ENCODE data around the gene PLCH1. TPM values are rescaled to one million over a fixed set of nuclear protein-coding genes. Genes with fewer than 3 reads are reported as not detected.

Gene PLCH1
- total and polyA plus RNA-seq, 2 of the 13 experiments (the other 11 are each of a cell fraction or from before 2014, with no cell fraction given), result 2.0 to 3.0 TPM

- TF ChIP-seq BHLHE40 (IDR thresholded peaks at IDR 0.05; ENCODE audit: low read length), result no peak
- TF ChIP-seq NFYB (CRISPR knock-in tag; IDR thresholded peaks at IDR 0.05), result no peak
- TF ChIP-seq CBFB (CRISPR knock-in tag; IDR thresholded peaks at IDR 0.05), result no peak
- TF ChIP-seq SNAI1 (CRISPR knock-in tag; IDR thresholded peaks at IDR 0.05; ENCODE audit: borderline replicate concordance), result no peak
- 0 out of 2 replicates have a peak, but pooled peaks have one; percentile 51 for TF ChIP-seq ZSCAN29 (CRISPR knock-in tag; conservative IDR thresholded peaks at IDR 0.05)
- no peak for TF ChIP-seq DNMT3B (CRISPR knock-in tag; conservative IDR thresholded peaks at IDR 0.05)
- TF ChIP-seq ZNF225 (CRISPR knock-in tag; IDR thresholded peaks at IDR 0.05), result no peak
- TF ChIP-seq LBX2 (CRISPR knock-in tag; IDR thresholded peaks at IDR 0.05; ENCODE audit: borderline replicate concordance), result no peak
- no peak for TF ChIP-seq ZNF75D (CRISPR knock-in tag; IDR thresholded peaks at IDR 0.05; ENCODE audit: borderline replicate concordance)
- no peak for TF ChIP-seq ZNF839 (CRISPR knock-in tag; IDR thresholded peaks at IDR 0.05; ENCODE audit: borderline replicate concordance)
- TF ChIP-seq NR0B2 (CRISPR knock-in tag; IDR thresholded peaks at IDR 0.05), result no peak
- no peak for TF ChIP-seq ZNF597 (CRISPR knock-in tag; IDR thresholded peaks at IDR 0.05)
- peak; percentile 99 for TF ChIP-seq POGZ (CRISPR knock-in tag; IDR thresholded peaks at IDR 0.05)
- TF ChIP-seq CCDC6 (CRISPR knock-in tag; IDR thresholded peaks at IDR 0.05), result 0 out of 2 replicates have a peak, but pooled peaks have one; percentile 46
- TF ChIP-seq MIER2 (CRISPR knock-in tag; IDR thresholded peaks at IDR 0.05), result peak; percentile 82
- TF ChIP-seq SMARCE1 (IDR thresholded peaks at IDR 0.05; ENCODE audit: borderline replicate concordance), result no peak
- TF ChIP-seq RBFOX2 (IDR thresholded peaks at IDR 0.05; ENCODE audit: low read depth, low read length), result no peak
- TF ChIP-seq TSC22D2 (CRISPR knock-in tag; IDR thresholded peaks at IDR 0.05; ENCODE audit: borderline replicate concordance), result no peak
- TF ChIP-seq ZNF562 (CRISPR knock-in tag; IDR thresholded peaks at IDR 0.05; ENCODE audit: borderline replicate concordance), result no peak
- peak; percentile 47; the same call in 1 of the 2 replicates for TF ChIP-seq ARID3A (IDR thresholded peaks at IDR 0.05; ENCODE audit: low read depth, low read length)
- no peak for TF ChIP-seq PRMT3 (CRISPR knock-in tag; IDR thresholded peaks at IDR 0.05; ENCODE audit: borderline replicate concordance, low read depth)
- TF ChIP-seq ADNP (CRISPR knock-in tag; IDR thresholded peaks at IDR 0.05), result no peak
- no peak for TF ChIP-seq SETDB1 (CRISPR knock-in tag; IDR thresholded peaks at IDR 0.05; ENCODE audit: borderline replicate concordance)
- TF ChIP-seq BATF2 (CRISPR knock-in tag; IDR thresholded peaks at IDR 0.05), result no peak
- TF ChIP-seq PRDM4 (CRISPR knock-in tag; IDR thresholded peaks at IDR 0.05; ENCODE audit: borderline replicate concordance), result no peak
- TF ChIP-seq NR2F2 (IDR thresholded peaks at IDR 0.05; ENCODE audit: borderline replicate concordance, low read depth), result peak; percentile 95
Observed at GRCh38 chr3:155605571-155605970, 139.3 kb downstream of the PLCH1 start (continued).

All from HepG2 (cell line).